C4-2B (cell line): ENCODE results near the gene CHMP2A.
A peak's percentile ranks its signal among the peaks of the same experiment; 100 is the strongest.

Experiments used
- H3K27ac ChIP-seq: fragments of 450-650 bp; 2 replicates; pipeline ENCODE4 v1.5.1; 2017
- CTCF ChIP-seq: fragments of 450-650 bp; conservative IDR thresholded peaks from 2 replicates; pipeline ENCODE4 v1.5.1; 2017; ENCODE audit warnings: mild to moderate bottlenecking
- ZFX ChIP-seq: fragments of 450-650 bp; IDR thresholded peaks from 2 replicates; pipeline ENCODE4 v1.6.1; 2017

The CHMP2A gene

GRCh38 chr19:58566989-58567388 is 12.1 kb upstream of the CHMP2A start:
- TF ChIP-seq ZFX (no peak), CTCF (no peak)
- no peak overlapping the region for H3K27ac ChIP-seq

- H3K27ac ChIP-seq, result no peak overlapping the region
- TF ChIP-seq ZFX, result no peak
- no peak for TF ChIP-seq CTCF
Measured at GRCh38 chr19:58563823-58564222, 8.9 kb upstream of the CHMP2A start.

- H3K27ac ChIP-seq, result peak overlapping the region; percentile 63
Measured at GRCh38 chr19:58563034-58563573, 8.2 kb upstream of the CHMP2A start.

GRCh38 chr19:58562122-58563033 is 7.5 kb upstream of the CHMP2A start:
- peak overlapping the region; percentile 63 for H3K27ac ChIP-seq
- TF ChIP-seq CTCF (no peak), ZFX (peak; percentile 82; the same call in 1 of the 2 replicates)

More at GRCh38 chr19:58563034-58563573, 8.2 kb upstream of the CHMP2A start:
- TF ChIP-seq ZFX (no peak), CTCF (no peak)

GRCh38 chr19:58561373-58562121 is 6.6 kb upstream of the CHMP2A start:
- no peak for TF ChIP-seq CTCF
- TF ChIP-seq ZFX, result no peak
- H3K27ac ChIP-seq, result peak overlapping the region; percentile 63

GRCh38 chr19:58560921-58561320 is 6.0 kb upstream of the CHMP2A start:
- TF ChIP-seq CTCF (no peak), ZFX (no peak)
- peak overlapping the region; percentile 63; the same call in 1 of the 2 replicates for H3K27ac ChIP-seq
